GM19035 (cell line): ENCODE measurements around the gene SELENOF.

Source experiments
- ATAC-seq: cut with Tn5 transposase; IDR thresholded peaks from one replicate; pipeline ENCODE4 v1.9.1; 2021; ENCODE audit not compliant: unreplicated experiment

The SELENOF gene

GRCh38 chr1:86913896-86914600 lies at the start of gene SELENOF:
TSS of gene SELENOF (minus strand) at chr1:86914126. CDS start at chr1:86914111, 15 bp downstream.
- peak; percentile 82 for ATAC-seq

DNA sequence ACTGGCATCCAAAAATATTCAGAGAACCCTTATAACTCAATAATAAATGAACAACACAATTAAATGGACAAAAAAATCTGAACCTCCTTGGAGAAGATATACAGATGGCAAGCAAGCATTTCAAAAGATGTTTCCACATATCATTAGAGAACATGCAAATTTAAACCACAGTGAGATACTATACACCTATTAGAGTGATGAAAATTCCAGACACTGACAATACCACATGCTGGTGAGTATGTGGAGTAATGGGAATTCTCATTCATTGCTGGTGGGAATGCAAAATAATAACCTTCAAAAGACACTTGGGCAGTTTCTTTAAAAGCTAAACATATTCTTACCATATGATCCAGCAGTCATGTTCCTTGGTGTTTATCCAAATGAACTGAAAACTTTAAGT lies 46.6 kb upstream of the SELENOF start:
- ATAC-seq: no peak

DNA sequence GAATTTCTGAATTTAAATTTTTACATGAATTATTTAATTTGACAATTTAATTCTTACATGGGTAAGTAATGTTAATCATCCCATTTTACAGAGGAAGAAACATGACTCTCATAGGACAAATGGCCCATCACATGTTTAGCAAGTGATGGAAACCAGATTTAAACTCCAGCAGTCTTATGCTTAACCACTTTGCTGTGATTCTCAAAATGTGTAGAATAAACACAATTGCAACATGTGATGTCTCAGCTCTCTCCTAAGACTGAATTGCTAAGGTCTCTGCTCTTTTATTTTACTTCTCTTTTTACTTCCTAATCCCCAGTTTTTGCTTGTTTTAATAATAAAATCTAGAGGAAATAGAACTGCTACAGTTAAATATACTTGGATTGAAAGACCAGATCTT lies 43.3 kb upstream of the SELENOF start:
- no peak for ATAC-seq

DNA sequence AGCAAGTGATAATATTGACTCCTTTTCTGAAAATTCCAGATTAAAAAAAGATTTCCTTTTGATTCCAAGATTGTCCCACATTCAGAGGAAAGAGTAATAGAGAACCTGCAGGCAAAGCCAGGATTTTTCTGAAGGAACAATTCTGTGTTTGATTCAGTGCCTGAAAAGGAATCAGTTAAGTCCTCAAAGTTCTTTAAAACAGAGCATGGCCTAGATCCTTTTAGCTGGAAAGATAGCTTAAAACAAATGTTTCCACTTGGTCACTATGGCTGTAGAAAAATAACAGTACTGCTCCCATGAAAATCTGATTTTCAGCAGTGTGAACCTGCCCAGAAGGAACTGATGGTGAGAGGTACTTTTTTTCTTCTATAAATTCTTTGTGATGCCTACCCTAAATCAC lies 42.3 kb upstream of the SELENOF start:
- no peak for ATAC-seq

DNA sequence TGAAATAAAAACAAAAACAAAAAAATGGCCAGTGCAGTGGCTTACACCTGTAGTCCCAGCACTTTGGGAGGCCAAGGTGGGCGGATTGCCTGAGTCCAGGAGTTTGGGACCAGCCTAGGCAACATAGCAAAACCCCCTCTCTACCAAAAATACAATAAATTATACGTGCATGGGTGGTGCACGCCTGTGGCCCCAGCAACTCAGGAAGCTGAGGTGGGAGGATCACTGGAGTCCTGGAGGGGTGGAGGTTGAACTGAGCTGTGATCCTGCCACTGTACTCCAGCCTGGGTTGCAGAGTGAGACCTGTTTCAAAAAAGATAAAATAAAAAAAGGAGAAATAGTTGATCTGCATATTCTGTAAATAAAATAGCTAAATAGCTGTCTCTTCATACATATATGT lies 41.8 kb upstream of the SELENOF start:
- ATAC-seq: no peak

GRCh38 chr1:86953167-86953566 lies 39.2 kb upstream of the SELENOF start:
- ATAC-seq: no peak

GRCh38 chr1:86951430-86951829 lies 37.5 kb upstream of the SELENOF start:
- no peak for ATAC-seq

DNA sequence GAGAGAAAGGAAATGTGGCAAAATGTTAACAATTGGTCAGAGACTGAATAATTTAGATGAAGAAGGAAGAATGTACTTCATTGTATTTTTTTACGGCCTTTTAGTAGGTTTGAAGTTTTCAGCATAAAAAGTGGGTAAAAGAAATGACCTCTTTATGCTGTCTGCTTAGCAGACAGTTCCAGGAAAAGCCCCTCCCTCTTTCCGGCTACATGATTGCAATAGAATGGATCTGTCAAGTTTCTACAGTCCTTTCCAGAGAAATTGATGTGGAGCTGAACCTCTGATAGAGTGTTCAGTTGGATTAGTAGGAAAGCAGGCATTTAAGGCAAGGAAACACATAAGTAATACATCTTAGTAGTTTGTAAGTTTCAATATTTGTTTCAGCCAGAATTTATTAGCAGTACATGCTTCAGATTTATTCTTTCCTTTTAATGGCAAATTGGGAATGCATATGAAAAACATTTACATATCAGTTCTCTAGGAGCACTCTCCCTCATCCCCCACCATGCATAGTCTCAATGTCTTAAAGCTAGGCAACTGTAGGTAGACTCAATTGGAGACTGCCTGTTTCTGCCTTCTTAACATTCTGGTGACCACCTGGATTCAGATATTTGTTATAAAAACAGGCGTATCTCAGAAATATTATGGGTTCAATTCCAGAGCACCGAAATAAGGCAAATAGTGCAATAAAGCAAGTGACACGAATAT lies 36.9 kb upstream of the SELENOF start:
- no peak for ATAC-seq

- no peak for ATAC-seq
Observed at GRCh38 chr1:86948212-86948611, 34.3 kb upstream of the SELENOF start.

DNA sequence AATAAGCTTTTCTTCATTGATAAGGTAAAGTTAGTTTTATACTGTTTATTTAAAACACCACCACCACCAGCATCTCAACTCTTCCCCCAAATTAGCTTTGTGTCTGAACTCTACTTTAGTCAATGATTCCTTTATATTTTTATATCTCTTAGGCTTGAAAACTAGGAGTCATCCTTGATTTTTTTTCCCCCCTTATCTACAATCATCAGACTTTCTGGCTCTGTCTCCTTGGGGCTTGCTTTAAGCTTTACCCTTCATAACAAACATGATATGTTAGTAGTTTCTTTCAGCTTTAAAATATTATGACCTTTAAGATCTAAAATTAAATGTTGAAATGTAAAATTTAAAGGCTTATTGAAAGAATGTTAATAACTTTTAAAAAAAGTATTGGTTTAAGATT lies 28.8 kb upstream of the SELENOF start:
- ATAC-seq: no peak

- no peak for ATAC-seq
Observed at GRCh38 chr1:86942042-86942441, 28.1 kb upstream of the SELENOF start.

GRCh38 chr1:86940599-86940998 lies 26.7 kb upstream of the SELENOF start:
- ATAC-seq: no peak

DNA sequence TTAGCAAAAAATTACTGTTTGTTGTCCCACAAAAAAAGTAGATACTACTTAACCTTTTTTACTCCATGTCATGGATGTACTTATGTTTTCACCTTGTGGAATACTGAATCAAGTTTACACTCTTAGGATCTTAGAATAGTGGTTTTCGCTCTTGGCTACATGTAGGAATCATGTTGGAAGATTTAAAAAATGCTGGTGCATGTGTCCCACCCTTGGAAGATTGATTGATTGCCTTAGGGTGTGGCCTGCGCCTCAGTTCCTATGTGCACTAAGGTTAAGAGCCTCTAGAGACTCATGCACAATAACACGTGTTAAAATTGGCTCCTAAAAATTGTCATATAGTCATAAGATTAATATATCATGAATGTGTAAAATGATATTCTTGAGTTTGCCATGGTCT lies 25.5 kb upstream of the SELENOF start:
- ATAC-seq: no peak

- no peak for ATAC-seq
Observed at GRCh38 chr1:86938855-86939254, 24.9 kb upstream of the SELENOF start.

GRCh38 chr1:86938450-86938849 lies 24.5 kb upstream of the SELENOF start:
- ATAC-seq: no peak

DNA sequence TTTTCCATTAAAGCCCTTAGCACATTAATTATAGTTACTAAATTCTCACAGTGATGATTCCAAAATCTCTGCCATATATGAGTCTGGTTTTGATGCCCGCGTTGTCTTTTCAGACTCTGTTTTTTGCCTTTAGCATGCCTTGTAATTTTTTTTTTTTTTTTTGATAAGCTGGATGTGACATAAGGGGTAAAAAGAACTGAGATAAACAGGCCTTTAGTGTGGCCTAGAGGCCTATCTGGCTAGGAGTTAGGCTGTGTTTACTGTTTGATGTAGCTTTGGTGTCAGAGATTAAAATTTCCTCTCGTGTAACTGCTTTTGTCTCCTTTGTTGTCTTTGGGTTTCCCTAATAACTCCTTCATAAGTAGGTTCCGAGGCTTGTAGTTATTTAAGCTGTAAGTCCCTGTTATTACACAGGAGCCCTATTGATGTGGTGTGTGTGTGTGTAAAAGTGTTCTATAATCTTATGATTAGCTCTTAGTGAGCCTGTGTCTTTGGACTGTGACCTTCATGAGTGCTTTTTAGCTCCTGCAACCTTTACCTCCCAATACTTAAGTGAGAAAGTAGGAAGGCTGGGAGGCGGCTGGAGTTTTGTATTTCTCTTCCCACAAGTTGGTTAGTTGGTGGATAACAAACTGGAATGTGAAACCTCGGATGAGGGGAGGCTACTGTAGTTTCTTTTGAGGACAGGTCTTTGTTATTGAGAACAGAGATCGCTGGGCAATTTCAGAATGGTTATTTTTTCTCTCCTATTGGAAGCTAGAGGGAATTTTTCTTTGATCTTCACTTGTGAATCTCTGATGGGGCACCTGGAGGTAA lies 19.8 kb upstream of the SELENOF start:
- ATAC-seq: no peak

GRCh38 chr1:86933051-86933450 lies 19.1 kb upstream of the SELENOF start:
- no peak for ATAC-seq

DNA sequence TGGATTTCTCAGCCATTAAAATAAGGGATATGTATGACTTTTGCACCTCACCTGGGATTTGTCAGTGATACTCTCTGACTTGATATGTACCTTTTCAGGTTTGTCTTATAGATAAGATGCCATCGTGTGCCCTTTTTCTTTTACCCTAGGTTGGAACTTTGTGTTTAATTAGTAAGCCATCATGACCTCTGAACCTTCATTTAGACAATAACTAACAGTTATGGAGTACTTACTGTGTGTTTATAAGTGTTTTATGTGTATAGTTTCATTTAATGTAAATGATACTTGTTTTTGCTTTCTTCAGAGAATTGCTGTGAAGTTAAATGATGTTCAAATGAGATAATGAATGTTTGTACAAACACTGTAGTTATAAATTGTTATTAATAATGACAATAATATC lies 14.9 kb upstream of the SELENOF start:
- ATAC-seq: no peak

DNA sequence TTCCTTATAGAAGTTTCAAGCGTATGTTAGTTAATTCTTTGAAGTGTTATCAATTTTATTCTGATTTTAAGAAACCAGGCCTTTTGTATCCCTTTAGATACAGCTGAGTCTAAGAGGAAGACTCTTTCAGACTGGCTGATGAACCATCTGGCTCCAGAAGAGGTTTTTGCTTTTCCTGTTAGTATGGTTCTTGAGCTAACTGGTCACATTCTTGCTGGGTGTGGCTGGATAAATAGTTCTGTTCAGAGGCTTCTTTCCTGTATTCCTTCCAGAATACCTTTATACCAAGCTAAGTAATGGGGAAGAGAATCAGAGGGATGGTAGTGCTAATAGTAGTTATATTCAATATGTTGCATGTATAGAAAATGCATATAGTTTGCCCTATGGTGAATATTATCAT lies 13.0 kb upstream of the SELENOF start:
- no peak for ATAC-seq

- no peak for ATAC-seq
Observed at GRCh38 chr1:86925742-86926141, 11.8 kb upstream of the SELENOF start.

DNA sequence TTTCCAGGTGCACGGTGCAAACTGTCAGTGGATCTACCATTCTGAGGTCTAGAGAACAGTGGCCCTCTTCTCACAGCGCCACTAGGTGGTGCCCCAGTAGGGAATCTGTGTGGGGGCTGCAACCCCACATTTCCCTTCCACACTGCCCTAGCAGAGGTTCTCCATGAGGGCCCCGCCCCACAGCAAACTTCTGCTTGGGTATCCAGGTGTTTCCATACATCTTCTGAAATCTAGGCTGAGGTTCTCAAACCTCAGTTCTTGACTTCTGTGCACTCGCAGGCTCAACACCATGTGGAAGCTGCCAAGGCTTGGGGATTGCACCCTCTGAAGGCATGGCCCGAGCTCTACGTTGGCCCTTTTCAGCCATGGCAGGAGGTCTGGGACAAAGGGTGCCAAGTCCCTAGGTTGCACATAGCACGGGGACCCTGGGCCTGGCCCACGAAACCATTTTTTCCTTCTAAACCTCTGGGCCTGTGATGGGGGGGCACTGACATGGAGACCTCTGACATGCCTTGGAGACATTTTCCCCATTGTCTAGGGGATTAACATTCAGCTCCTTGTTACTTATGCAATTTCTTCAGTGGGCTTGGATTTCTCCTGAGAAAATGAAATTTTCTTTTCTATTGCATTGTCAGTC lies 10.5 kb upstream of the SELENOF start:
- no peak for ATAC-seq
